ENCODE data around the gene STMN3. TPM values are rescaled to one million over a fixed set of nuclear protein-coding genes. Genes with fewer than 3 reads are reported as not detected.

The STMN3 gene
- total RNA-seq = 19.7 and 49.7 TPM in 2 replicates

DNA sequence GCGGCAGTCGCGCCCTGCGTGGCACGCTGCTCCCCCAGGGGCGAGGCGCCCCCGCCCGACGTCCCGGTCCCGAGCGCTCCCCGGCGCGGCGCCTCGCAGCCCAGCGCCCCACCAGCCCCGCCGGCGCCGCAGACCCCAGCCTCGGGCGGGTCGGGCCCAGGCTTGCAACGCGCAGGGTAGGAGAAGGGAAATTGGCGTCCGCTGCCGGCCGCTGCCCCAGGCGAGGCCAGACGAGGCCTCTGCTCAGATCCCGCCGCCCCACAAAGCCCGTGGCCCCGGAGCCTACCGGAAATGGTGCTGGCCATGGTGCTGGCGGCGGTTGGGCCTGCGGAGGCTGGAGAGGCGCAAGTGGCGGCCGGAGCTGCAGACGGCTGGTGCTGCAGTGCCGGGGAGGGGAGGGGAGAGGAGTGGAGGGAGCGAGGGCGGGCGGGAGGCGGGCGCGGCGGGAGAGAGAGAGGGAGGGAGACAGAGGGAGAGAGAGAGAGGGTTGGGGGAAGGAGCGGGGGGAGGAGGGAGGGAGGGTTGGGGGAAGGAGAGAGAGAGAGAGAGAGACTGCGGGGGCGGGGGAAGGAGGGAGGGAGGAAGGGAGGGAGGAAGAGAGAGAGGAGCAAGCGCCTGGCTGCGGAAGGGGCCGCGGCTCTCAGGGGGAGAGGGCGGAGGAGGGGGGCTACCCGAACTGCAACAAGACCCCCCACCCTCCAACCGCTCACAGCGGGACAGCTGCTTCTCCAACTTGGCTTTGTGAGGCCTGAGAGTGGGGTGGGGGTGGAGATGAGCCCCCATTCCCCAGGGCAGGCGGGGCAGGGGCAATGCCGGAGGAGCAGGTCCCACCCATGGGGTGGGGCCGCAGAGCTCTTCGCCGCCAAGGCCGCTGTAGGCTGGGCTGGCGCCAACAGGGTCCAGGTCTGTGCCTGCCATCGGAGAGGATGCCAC is at the start of gene STMN3:
TSS of gene STMN3 (minus strand) at position 384 of the 933 bp plus-strand sequence. CDS start at position 305, 79 bp downstream.

DNA sequence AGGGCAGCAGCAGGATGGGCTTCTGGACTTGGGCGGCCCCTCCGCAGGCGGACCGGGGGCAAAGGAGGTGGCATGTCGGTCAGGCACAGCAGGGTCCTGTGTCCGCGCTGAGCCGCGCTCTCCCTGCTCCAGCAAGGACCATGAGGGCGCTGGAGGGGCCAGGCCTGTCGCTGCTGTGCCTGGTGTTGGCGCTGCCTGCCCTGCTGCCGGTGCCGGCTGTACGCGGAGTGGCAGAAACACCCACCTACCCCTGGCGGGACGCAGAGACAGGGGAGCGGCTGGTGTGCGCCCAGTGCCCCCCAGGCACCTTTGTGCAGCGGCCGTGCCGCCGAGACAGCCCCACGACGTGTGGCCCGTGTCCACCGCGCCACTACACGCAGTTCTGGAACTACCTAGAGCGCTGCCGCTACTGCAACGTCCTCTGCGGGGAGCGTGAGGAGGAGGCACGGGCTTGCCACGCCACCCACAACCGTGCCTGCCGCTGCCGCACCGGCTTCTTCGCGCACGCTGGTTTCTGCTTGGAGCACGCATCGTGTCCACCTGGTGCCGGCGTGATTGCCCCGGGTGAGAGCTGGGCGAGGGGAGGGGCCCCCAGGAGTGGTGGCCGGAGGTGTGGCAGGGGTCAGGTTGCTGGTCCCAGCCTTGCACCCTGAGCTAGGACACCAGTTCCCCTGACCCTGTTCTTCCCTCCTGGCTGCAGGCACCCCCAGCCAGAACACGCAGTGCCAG is 43.6 kb upstream of the STMN3 start, which contains the start of gene TNFRSF6B:
TSS of gene TNFRSF6B (plus strand) at position 25 of the 729 bp plus-strand sequence. CDS start at position 141, 116 bp downstream.

DNA sequence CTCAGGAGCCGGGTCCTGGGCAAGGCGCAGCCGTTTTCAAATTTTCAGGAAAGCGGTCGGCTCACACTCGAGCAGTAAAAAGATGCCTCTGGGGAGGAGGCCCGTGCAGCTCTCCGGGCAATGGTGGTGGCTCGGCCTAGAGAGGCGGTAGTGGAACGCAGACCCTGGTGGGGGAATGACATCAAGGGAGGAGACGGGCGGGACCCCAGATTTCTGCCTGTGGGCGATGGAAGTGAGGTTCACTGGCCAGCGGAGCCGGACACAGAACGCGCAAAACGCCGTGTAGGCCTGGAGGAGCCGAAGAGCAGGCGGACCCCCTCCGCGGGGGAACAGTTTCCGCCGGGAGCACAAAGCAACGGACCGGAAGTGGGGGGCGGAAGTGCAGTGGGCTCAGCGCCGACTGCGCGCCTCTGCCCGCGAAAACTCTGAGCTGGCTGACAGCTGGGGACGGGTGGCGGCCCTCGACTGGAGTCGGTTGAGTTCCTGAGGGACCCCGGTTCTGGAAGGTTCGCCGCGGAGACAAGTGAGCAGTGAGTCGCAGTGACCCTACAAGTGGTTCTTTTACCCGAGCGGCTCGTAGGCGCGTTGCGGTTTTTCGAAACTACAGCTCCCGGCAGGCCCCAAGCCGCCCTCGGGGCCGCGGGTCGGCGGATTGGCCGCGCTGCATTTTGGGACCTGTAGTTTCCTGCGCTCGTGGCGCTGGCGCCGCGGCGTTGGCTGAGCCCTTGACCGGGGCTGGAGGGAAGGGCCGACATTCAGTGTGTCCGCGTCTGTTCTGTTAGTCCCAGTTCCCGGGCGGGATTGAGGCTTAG is 4.9 kb upstream of the STMN3 start, which contains the start of gene RTEL1:
TSS of gene RTEL1 (plus strand) at position 376 of the 812 bp plus-strand sequence. CDS start 1,091 bp downstream, outside the sequence.

DNA sequence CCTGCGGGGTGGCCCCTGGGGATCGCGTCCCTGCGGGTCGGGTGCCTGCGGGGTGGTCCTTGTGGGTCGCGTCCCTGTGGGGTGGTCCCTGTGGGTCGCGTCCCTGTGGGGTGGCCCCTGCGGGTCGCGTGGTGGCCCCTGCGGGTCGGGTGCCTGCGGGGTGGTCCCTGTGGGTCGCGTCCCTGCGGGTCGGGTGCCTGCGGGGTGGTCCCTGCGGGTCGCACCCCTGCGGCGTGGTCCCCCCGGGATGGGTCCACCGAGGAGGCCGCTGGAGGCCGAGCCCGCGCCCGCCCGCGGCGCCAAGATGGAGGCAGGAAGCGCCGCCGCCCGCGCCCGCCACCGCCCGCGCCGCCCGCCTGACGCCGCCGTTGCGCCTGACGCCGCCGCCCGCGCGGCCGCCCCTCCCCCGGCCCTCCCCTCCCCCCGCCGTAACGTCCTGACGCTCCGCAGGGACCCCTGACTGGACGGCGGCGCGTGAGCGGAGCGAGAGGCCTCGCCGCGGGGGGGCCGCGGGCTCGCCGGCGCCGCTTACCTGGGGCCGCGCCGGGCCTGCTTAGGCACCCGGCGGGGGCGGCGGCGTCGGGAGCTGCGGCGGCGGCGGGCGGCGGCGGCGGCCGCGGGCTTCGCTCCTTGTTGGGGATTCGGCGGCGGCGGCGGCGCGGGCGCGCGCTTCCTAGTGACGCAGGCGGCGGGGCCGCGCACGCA is 26.6 kb downstream of the STMN3 start, which contains the start of gene GMEB2:
TSS of gene GMEB2 (minus strand) at position 678 of the 705 bp plus-strand sequence. CDS start 7,704 bp downstream, outside the sequence.

Other genes starting within 250 kb of the STMN3 start
- not detected in 2 replicates for gene KCNQ2, start 180.8 kb downstream of the STMN3 start, total RNA-seq
- 0.09 and 0.35 TPM in 2 replicates for gene EEF1A2, start 154.3 kb downstream of the STMN3 start, total RNA-seq
- 250 and 270 TPM in 2 replicates for gene PPDPF, start 132.7 kb downstream of the STMN3 start, total RNA-seq
- gene PTK6, start 116.0 kb downstream of the STMN3 start, total RNA-seq = not detected in 2 replicates
- not detected in 2 replicates for gene SRMS, start 105.7 kb downstream of the STMN3 start, total RNA-seq
- 0.12 and 0.85 TPM in 2 replicates for gene FNDC11, start 99.3 kb downstream of the STMN3 start, total RNA-seq
- 22.2 and 40.4 TPM in 2 replicates for gene HELZ2, start 79.2 kb downstream of the STMN3 start, total RNA-seq
- 8.2 and 8.6 TPM in 2 replicates for gene GMEB2, start 26.3 kb downstream of the STMN3 start, total RNA-seq
- gene RTEL1, start 4.9 kb upstream of the STMN3 start, total RNA-seq = 7.2 and 7.3 TPM in 2 replicates
- gene TNFRSF6B, start 43.2 kb upstream of the STMN3 start, total RNA-seq = 2.6 and 9.3 TPM in 2 replicates
- gene ARFRP1, start 54.6 kb upstream of the STMN3 start, total RNA-seq = 25.8 and 31.4 TPM in 2 replicates
- gene ZGPAT, start 54.6 kb upstream of the STMN3 start, total RNA-seq = 11.3 and 17.6 TPM in 2 replicates
- 4.4 and 8.5 TPM in 2 replicates for gene LIME1, start 83.2 kb upstream of the STMN3 start, total RNA-seq
- 97.1 and 103 TPM in 2 replicates for gene SLC2A4RG, start 86.4 kb upstream of the STMN3 start, total RNA-seq
- gene ZBTB46, start 177.8 kb upstream of the STMN3 start, total RNA-seq = 3.4 and 6.4 TPM in 2 replicates
- not detected in 2 replicates for gene ABHD16B, start 208.1 kb upstream of the STMN3 start, total RNA-seq
- gene TPD52L2, start 211.8 kb upstream of the STMN3 start, total RNA-seq = 129 and 137 TPM in 2 replicates
- gene DNAJC5, start 241.7 kb upstream of the STMN3 start, total RNA-seq = 29.1 and 43.6 TPM in 2 replicates